Activated CD4-positive, alpha-beta T cell treated with anti-CD3 and anti-CD28 coated beads for 4 hours (primary cell): ENCODE measurements around the gene KDM3A.

Experiments used
- DNase-seq, 2 donors: peaks; one replicate each; pipeline ENCODE4 v3.0.0-alpha.2; 2020

Gene KDM3A

GRCh38 chr2:86523491-86523890, 82.3 kb downstream of the KDM3A start:
- no peak for DNase-seq

DNA sequence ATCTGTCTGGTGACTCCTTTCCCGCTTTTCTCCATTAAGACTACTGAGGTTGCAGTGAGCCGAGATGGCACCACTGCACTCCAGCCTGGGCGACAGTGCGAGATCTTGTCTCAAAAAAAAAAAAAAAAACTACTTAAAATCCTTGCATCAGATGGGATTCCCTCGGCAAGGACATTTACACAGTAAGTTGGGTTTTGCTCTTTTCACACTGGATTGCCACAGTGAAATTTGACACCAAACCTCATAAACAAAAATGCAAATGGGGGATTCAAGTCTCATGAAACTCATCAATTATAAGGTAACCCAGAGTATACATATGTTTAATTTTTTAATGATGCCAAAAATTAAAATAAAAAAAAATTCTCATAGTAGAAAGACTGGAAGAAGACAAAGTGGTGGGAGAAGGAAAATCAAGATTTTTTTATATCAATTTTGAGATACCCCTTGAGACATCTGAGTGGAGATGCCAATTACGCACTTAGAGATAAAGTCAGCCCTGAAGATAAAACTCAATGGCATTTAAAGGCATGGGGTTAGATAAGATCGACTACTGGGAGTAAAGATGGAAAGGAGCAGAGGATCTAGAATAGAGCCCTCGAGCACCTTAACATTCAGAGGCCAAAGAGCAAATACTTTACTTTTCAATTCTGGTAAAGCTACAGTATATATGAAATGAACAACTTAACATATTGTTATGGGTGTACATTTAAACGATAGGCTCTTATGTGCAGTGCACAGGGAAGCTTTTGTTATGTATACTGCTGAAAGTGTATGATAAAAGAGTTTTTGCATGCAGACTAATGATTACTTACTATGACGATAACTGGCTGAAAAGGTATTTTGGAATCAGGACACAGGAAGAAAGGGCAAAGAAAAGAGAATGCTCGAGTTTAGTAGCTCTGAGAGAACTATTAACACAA, 84.5 kb downstream of the KDM3A start:
- DNase-seq, result no peak

GRCh38 chr2:86533589-86533988, 92.4 kb downstream of the KDM3A start:
- DNase-seq, result no peak

GRCh38 chr2:86541334-86541733, 100.2 kb downstream of the KDM3A start:
- no peak for DNase-seq
